Measurements from ENCODE around the gene PACSIN1. TPM values are rescaled to one million over a fixed set of nuclear protein-coding genes. Genes with fewer than 3 reads are reported as not detected.

PACSIN1 gene
- total RNA-seq, 1 experiment from 2014 or later = 7.0 TPM

- Histone ChIP-seq H2BK5ac (ENCODE audit: insufficient read length, low read length) (no peak overlapping the region), H4K5ac (ENCODE audit: insufficient read length, low read depth, low read length) (no peak overlapping the region), H3K9ac (ENCODE audit: extremely low read depth, insufficient read length, low read length) (no peak overlapping the region), H3K4me1 (ENCODE audit: insufficient read depth, low read length) (no peaks in the 10 kb centered on the region), H3K27ac (ENCODE audit: insufficient read length, low read depth, low read length) (no peak overlapping the region), H2AK5ac (ENCODE audit: insufficient read length, low read length) (no peak overlapping the region), H3K27me3 (ENCODE audit: insufficient read depth, low read length) (no peaks in the 10 kb centered on the region), H3K79me2 (ENCODE audit: insufficient read depth, low read length) (no peaks in the 10 kb centered on the region), H3K56ac (ENCODE audit: insufficient read length, low read depth, low read length) (no peak overlapping the region), H3K23ac (ENCODE audit: insufficient read length, low read depth, low read length) (no peak overlapping the region), H3K4ac (ENCODE audit: low read depth, low read length) (no peak overlapping the region), H3K9me3 (ENCODE audit: control insufficient read depth, low read depth, low read length) (no peaks in the 10 kb centered on the region), H3K18ac (ENCODE audit: insufficient read length, low read depth, low read length) (no peak overlapping the region), H2BK15ac (ENCODE audit: low read depth, low read length) (no peak overlapping the region), H4K91ac (ENCODE audit: insufficient read length, low read depth, low read length) (no peak overlapping the region), H4K8ac (replicated peaks; ENCODE audit: insufficient read length, low read depth, low read length) (no peak overlapping the region), H4K20me1 (ENCODE audit: control insufficient read depth, insufficient read depth, insufficient read length) (no peaks in the 10 kb centered on the region), H3K79me1 (ENCODE audit: insufficient read depth, low read depth, low read length, poor library complexity, severe bottlenecking) (no peaks in the 10 kb centered on the region), H3T11ph (ENCODE audit: low read length) (no peak overlapping the region), H3K14ac (ENCODE audit: insufficient read depth, low read length) (no peak overlapping the region), H3K4me2 (ENCODE audit: insufficient read depth, insufficient read length, low read length) (no peak overlapping the region), H2BK12ac (ENCODE audit: insufficient read length, low read depth, low read length) (no peak overlapping the region), H3K23me2 (ENCODE audit: insufficient read length, low read depth, low read length, poor library complexity, severe bottlenecking) (no peaks in the 10 kb centered on the region), H2BK120ac (ENCODE audit: low read depth, low read length, poor library complexity, severe bottlenecking) (no peak overlapping the region), H2BK20ac (ENCODE audit: low read depth, low read length, poor library complexity, severe bottlenecking) (no peak overlapping the region), H2AFZ (ENCODE audit: low read length) (no peak overlapping the region)
- Mint-ChIP-seq H3K27ac (no peak overlapping the region), H3K4me1 (peaks cover 13 to 26% of the 10 kb centered on the region in 2 experiments), H3K9me3 (no peaks in the 10 kb centered on the region), H3K27me3 (ENCODE audit: low read depth) (no peaks in the 10 kb centered on the region; the same call in none of the 2 replicates), H3K4me3 (no peak overlapping the region), H3K36me3 (ENCODE audit: insufficient read depth in 1 of 3, low read depth in 3 of 3) (no peaks in the 10 kb centered on the region)
- TF ChIP-seq, protein P1, sequence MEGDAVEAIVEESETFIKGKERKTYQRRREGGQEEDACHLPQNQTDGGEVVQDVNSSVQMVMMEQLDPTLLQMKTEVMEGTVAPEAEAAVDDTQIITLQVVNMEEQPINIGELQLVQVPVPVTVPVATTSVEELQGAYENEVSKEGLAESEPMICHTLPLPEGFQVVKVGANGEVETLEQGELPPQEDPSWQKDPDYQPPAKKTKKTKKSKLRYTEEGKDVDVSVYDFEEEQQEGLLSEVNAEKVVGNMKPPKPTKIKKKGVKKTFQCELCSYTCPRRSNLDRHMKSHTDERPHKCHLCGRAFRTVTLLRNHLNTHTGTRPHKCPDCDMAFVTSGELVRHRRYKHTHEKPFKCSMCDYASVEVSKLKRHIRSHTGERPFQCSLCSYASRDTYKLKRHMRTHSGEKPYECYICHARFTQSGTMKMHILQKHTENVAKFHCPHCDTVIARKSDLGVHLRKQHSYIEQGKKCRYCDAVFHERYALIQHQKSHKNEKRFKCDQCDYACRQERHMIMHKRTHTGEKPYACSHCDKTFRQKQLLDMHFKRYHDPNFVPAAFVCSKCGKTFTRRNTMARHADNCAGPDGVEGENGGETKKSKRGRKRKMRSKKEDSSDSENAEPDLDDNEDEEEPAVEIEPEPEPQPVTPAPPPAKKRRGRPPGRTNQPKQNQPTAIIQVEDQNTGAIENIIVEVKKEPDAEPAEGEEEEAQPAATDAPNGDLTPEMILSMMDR (conservative IDR thresholded peaks at IDR 0.05) = no peak
- WGBS (ENCODE audit: extremely low coverage, insufficient read length, low lambda C conversion rate) = no CpG with 5 or more reads among the region's 2 CpGs
- DNase-seq = no peak
Observed at GRCh38 chr6:34549804-34550202, 83.9 kb downstream of the PACSIN1 start.
